A549 (cell line): Measurements from ENCODE around the gene GGT7.

Source experiments
- CEBPB ChIP-seq, 2 experiments: fragments of >200 bp in 1 of 2; sonication (Bioruptor Twin) in 1 of 2; formaldehyde crosslinking in 1 of 2; IDR thresholded peaks; 2 replicates each; pipeline ENCODE4 v1.6.1; 2012 to 2016
- CHD2 ChIP-seq: fragments of 150-350 bp; IDR thresholded peaks from 2 replicates; pipeline ENCODE4 v1.6.1; 2014; ENCODE audit warnings: low read length; ENCODE audit not compliant: partially characterized antibody
- HDAC2 ChIP-seq: fragments of 200-600 bp; sonication (generic); IDR thresholded peaks from 2 replicates; pipeline ENCODE4 v1.6.1; 2016
- JUN ChIP-seq, 2 experiments: fragments of >200 bp; sonication (Bioruptor Twin); formaldehyde crosslinking; IDR thresholded peaks; 2 replicates in 1 of 2; 3 replicates in 1 of 2; pipeline ENCODE4 v1.6.1; 2016 to 2017
- MYC ChIP-seq: IDR thresholded peaks from 2 replicates; pipeline ENCODE4 v1.6.1; 2012; ENCODE audit warnings: mild to moderate bottlenecking, inconsistent platforms, low read length, improper control_type of control experiment, borderline replicate concordance
- POLR2A ChIP-seq: IDR thresholded peaks from 2 replicates; pipeline ENCODE4 v1.6.1; 2012; ENCODE audit warnings: mild to moderate bottlenecking, low read length
- TP53 ChIP-seq: fragments of 250-450 bp; sonication (Bioruptor Pico); IDR thresholded peaks from 2 replicates; pipeline ENCODE4 v1.5.0; 2021; ENCODE audit warnings: mild to moderate bottlenecking, moderate library complexity
- TF ChIP-seq, protein P1 (sequence below): fragments of >200 bp; sonication (Bioruptor Twin); formaldehyde crosslinking; IDR thresholded peaks from 3 replicates; pipeline ENCODE4 v1.5.1; 2016
- TF ChIP-seq, protein P2 (sequence below): IDR thresholded peaks from 2 replicates; pipeline ENCODE4 v1.6.1; 2012
- TF ChIP-seq, protein P3 (sequence below): fragments of 450-650 bp; IDR thresholded peaks from 2 replicates; pipeline ENCODE4 v1.6.1; 2014; ENCODE audit warnings: antibody characterized with exemption
- TF ChIP-seq, protein P4 (sequence below): fragments of >200 bp; sonication (Bioruptor Twin); formaldehyde crosslinking; IDR thresholded peaks from 3 replicates; pipeline ENCODE4 v1.6.1; 2016

DNA sequence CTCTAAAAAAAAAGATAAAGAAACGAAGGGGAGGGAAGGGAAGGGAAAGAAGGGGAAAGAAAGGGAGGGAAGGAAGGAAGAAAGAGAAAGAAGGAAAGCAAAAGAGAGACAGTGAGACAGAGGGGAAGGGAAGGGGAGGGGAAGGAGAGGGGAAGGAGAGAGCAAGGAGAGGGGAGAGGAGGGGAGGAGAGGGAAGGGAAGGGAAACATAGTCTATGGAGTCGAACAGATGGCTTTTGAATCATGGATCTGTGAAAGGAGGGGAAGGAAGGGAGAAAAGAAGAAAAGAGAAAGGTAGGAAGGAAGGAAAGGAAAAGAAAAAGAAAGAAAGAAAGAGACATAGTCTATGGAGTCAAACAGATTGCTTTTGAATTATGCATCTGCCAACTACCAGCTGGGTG, 30.5 kb downstream of the GGT7 start:
- TF ChIP-seq, protein P1, sequence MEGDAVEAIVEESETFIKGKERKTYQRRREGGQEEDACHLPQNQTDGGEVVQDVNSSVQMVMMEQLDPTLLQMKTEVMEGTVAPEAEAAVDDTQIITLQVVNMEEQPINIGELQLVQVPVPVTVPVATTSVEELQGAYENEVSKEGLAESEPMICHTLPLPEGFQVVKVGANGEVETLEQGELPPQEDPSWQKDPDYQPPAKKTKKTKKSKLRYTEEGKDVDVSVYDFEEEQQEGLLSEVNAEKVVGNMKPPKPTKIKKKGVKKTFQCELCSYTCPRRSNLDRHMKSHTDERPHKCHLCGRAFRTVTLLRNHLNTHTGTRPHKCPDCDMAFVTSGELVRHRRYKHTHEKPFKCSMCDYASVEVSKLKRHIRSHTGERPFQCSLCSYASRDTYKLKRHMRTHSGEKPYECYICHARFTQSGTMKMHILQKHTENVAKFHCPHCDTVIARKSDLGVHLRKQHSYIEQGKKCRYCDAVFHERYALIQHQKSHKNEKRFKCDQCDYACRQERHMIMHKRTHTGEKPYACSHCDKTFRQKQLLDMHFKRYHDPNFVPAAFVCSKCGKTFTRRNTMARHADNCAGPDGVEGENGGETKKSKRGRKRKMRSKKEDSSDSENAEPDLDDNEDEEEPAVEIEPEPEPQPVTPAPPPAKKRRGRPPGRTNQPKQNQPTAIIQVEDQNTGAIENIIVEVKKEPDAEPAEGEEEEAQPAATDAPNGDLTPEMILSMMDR = no peak
- TF ChIP-seq CHD2 (no peak), JUN (IDR thresholded peaks at IDR 0.05) (no peak), HDAC2 (no peak), POLR2A (no peak), TP53 (CRISPR knock-in tag) (no peak), MYC (no peak), CEBPB (IDR thresholded peaks at IDR 0.05) (no peak)
- TF ChIP-seq, protein P2, sequence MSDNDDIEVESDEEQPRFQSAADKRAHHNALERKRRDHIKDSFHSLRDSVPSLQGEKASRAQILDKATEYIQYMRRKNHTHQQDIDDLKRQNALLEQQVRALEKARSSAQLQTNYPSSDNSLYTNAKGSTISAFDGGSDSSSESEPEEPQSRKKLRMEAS = no peak
- TF ChIP-seq, protein P3, sequence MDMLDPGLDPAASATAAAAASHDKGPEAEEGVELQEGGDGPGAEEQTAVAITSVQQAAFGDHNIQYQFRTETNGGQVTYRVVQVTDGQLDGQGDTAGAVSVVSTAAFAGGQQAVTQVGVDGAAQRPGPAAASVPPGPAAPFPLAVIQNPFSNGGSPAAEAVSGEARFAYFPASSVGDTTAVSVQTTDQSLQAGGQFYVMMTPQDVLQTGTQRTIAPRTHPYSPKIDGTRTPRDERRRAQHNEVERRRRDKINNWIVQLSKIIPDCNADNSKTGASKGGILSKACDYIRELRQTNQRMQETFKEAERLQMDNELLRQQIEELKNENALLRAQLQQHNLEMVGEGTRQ = no peak
- TF ChIP-seq, protein P4, sequence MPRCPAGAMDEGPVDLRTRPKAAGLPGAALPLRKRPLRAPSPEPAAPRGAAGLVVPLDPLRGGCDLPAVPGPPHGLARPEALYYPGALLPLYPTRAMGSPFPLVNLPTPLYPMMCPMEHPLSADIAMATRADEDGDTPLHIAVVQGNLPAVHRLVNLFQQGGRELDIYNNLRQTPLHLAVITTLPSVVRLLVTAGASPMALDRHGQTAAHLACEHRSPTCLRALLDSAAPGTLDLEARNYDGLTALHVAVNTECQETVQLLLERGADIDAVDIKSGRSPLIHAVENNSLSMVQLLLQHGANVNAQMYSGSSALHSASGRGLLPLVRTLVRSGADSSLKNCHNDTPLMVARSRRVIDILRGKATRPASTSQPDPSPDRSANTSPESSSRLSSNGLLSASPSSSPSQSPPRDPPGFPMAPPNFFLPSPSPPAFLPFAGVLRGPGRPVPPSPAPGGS = no peak
